ENCODE measurements around the gene IQCN. TPM values are rescaled to one million over a fixed set of nuclear protein-coding genes. Genes with fewer than 3 reads are reported as not detected.

The IQCN gene
- total RNA-seq, 1 experiment from 2014 or later, result 0.61 TPM

GRCh38 chr19:18282021-18282787, 8.0 kb upstream of the IQCN start:
- Mint-ChIP-seq H3K27ac (peak overlapping the region; percentile 98), H3K4me1 (peaks cover 39% of the 10 kb centered on the region), H3K27me3 (ENCODE audit: low read depth) (peaks cover 9% of the 10 kb centered on the region), H3K4me3 (peak overlapping the region; percentile 73), H3K36me3 (peaks cover 12% of the 10 kb centered on the region), H3K9me3 (no peaks in the 10 kb centered on the region)
- DNase-seq (ENCODE audit: low spot score) (no peak), ATAC-seq (peak; percentile 35)
- CTCF ChIA-PET, result interaction anchor here (0.6 to 6.8 kb wide), 19 partner anchors 10 to 169 kb away, joined by 3 to 240 read pairs (median 8); partner anchors contain the start of genes LSM4, MPV17L2, PGPEP1 and RAB3A
- POLR2A ChIA-PET, result interaction anchor here (0.5 to 5.1 kb wide), 31 partner anchors 10 to 1103 kb away, joined by 3 to 200 read pairs (median 7); partner anchors contain the start of genes GDF15, LRRC25, LSM4 and MPV17L2
- no peak for TF ChIP-seq JUN (CRISPR knock-in tag; IDR thresholded peaks at IDR 0.05)
- TF ChIP-seq RELA (CRISPR knock-in tag; IDR thresholded peaks at IDR 0.05; ENCODE audit: borderline replicate concordance), result no peak
- no peak for TF ChIP-seq IRF2 (CRISPR knock-in tag; IDR thresholded peaks at IDR 0.05; ENCODE audit: borderline replicate concordance, low read depth)
- no peak for TF ChIP-seq KAT7 (CRISPR knock-in tag; IDR thresholded peaks at IDR 0.05; ENCODE audit: borderline replicate concordance)
- TF ChIP-seq, protein P1, sequence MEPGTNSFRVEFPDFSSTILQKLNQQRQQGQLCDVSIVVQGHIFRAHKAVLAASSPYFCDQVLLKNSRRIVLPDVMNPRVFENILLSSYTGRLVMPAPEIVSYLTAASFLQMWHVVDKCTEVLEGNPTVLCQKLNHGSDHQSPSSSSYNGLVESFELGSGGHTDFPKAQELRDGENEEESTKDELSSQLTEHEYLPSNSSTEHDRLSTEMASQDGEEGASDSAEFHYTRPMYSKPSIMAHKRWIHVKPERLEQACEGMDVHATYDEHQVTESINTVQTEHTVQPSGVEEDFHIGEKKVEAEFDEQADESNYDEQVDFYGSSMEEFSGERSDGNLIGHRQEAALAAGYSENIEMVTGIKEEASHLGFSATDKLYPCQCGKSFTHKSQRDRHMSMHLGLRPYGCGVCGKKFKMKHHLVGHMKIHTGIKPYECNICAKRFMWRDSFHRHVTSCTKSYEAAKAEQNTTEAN (CRISPR knock-in tag; IDR thresholded peaks at IDR 0.05), result no peak
- no peak for TF ChIP-seq ATF6 (CRISPR knock-in tag; IDR thresholded peaks at IDR 0.05)
- TF ChIP-seq TP53 (CRISPR knock-in tag; IDR thresholded peaks at IDR 0.05), result no peak
- no peak for TF ChIP-seq SOX15 (CRISPR knock-in tag; IDR thresholded peaks at IDR 0.05)
- TF ChIP-seq CREM (CRISPR knock-in tag; IDR thresholded peaks at IDR 0.05), result 0 out of 2 replicates have a peak, but pooled peaks have one; percentile 2
- TF ChIP-seq ZNF138 (CRISPR knock-in tag; conservative IDR thresholded peaks at IDR 0.05), result no peak
- TF ChIP-seq TEAD4 (CRISPR knock-in tag; IDR thresholded peaks at IDR 0.05), result 0 out of 2 replicates have a peak, but pooled peaks have one; percentile 35
- TF ChIP-seq, protein P2, sequence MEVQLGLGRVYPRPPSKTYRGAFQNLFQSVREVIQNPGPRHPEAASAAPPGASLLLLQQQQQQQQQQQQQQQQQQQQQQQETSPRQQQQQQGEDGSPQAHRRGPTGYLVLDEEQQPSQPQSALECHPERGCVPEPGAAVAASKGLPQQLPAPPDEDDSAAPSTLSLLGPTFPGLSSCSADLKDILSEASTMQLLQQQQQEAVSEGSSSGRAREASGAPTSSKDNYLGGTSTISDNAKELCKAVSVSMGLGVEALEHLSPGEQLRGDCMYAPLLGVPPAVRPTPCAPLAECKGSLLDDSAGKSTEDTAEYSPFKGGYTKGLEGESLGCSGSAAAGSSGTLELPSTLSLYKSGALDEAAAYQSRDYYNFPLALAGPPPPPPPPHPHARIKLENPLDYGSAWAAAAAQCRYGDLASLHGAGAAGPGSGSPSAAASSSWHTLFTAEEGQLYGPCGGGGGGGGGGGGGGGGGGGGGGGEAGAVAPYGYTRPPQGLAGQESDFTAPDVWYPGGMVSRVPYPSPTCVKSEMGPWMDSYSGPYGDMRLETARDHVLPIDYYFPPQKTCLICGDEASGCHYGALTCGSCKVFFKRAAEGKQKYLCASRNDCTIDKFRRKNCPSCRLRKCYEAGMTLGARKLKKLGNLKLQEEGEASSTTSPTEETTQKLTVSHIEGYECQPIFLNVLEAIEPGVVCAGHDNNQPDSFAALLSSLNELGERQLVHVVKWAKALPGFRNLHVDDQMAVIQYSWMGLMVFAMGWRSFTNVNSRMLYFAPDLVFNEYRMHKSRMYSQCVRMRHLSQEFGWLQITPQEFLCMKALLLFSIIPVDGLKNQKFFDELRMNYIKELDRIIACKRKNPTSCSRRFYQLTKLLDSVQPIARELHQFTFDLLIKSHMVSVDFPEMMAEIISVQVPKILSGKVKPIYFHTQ (CRISPR knock-in tag; IDR thresholded peaks at IDR 0.05), result no peak
- TF ChIP-seq TEAD1 (CRISPR knock-in tag; IDR thresholded peaks at IDR 0.05), result no peak
- no peak for TF ChIP-seq ESRRA (CRISPR knock-in tag; IDR thresholded peaks at IDR 0.05; ENCODE audit: borderline replicate concordance)
- TF ChIP-seq, protein P3, sequence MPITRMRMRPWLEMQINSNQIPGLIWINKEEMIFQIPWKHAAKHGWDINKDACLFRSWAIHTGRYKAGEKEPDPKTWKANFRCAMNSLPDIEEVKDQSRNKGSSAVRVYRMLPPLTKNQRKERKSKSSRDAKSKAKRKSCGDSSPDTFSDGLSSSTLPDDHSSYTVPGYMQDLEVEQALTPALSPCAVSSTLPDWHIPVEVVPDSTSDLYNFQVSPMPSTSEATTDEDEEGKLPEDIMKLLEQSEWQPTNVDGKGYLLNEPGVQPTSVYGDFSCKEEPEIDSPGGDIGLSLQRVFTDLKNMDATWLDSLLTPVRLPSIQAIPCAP (CRISPR knock-in tag; IDR thresholded peaks at IDR 0.05), result no peak
- TF ChIP-seq ERG (CRISPR knock-in tag; IDR thresholded peaks at IDR 0.05), result no peak
- TF ChIP-seq EMX1 (CRISPR knock-in tag; IDR thresholded peaks at IDR 0.05), result no peak
- 0 out of 2 replicates have a peak, but pooled peaks have one; percentile 38 for TF ChIP-seq ATF1 (CRISPR knock-in tag; IDR thresholded peaks at IDR 0.05)
- TF ChIP-seq HMGXB4 (CRISPR knock-in tag; IDR thresholded peaks at IDR 0.05), result no peak
- TF ChIP-seq, protein P4, sequence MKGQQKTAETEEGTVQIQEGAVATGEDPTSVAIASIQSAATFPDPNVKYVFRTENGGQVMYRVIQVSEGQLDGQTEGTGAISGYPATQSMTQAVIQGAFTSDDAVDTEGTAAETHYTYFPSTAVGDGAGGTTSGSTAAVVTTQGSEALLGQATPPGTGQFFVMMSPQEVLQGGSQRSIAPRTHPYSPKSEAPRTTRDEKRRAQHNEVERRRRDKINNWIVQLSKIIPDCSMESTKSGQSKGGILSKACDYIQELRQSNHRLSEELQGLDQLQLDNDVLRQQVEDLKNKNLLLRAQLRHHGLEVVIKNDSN (CRISPR knock-in tag; IDR thresholded peaks at IDR 0.05), result no peak; the same call in 1 of the 2 replicates
- TF ChIP-seq GABPB1 (CRISPR knock-in tag; IDR thresholded peaks at IDR 0.05), result peak; percentile 9; the same call in 1 of the 2 replicates
- 0 out of 2 replicates have a peak, but pooled peaks have one; percentile 25 for TF ChIP-seq ZNF423 (CRISPR knock-in tag; IDR thresholded peaks at IDR 0.05)

Measured in WTC11 (cell line).